HG03457 (cell line): Measurements from ENCODE around the gene LOXL4.

ENCODE experiments used
- ATAC-seq: cut with Tn5 transposase; IDR thresholded peaks from one replicate; pipeline ENCODE4 v1.9.1; 2021; ENCODE audit warnings: moderate number of reproducible peaks; ENCODE audit not compliant: unreplicated experiment

The LOXL4 gene

DNA sequence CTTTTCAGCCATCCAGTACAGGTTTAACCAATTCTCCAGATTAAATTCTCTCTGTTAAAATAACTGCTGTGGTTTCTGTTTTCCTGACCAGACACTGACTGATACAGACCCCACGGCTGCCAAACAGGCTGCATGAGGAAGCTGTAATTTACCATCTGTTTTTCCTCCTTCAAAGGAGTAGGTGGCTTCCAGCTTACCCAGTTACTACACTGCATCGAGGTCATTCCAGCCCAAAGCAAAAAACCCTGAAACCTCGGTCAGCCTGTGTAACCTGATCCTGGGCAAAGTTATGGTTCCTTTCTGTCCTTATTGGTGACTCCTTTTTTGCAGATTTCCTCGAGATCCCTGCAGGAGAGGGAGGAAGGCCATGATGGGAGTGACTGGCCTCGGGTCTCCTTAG, 27.9 kb upstream of the LOXL4 start:
- no peak for ATAC-seq

DNA sequence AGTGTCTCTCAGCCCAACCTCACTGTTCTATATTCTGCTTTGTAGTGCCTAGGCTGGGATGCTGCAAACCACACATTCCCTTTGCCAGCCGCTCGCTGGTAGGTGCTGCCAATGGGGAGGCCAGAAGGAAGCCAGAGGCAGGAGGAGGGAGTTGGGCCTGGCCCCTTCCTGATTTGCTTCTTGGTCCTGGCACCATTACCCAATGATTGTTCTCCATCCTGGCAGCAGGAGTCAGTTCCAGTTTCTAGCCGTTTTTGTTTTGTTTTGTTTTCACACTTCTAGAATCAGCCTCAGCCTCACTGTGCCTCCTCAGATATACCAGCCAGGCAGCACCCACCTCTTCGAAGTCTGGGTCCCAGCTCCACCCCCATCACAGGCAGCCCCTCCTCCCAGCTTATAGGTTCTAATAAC, 27.4 kb upstream of the LOXL4 start:
- no peak for ATAC-seq

DNA sequence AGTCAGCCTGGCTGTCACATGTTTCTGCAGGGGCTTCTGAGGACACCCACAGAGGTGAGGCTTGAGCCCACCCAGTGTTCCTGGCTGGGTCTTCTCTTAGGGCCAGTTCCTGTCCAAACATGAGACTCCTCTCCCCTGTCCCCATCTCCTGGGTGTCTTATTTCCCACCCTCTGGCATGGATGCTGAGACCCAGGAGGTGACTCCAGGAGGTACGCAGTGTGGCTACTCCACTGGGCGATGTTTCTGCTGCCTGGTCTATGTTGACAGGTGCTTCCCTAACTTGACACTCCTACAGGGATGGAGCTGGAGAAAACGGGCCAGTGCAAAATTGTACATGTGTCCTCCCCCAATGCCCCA, 26.3 kb upstream of the LOXL4 start:
- no peak for ATAC-seq

DNA sequence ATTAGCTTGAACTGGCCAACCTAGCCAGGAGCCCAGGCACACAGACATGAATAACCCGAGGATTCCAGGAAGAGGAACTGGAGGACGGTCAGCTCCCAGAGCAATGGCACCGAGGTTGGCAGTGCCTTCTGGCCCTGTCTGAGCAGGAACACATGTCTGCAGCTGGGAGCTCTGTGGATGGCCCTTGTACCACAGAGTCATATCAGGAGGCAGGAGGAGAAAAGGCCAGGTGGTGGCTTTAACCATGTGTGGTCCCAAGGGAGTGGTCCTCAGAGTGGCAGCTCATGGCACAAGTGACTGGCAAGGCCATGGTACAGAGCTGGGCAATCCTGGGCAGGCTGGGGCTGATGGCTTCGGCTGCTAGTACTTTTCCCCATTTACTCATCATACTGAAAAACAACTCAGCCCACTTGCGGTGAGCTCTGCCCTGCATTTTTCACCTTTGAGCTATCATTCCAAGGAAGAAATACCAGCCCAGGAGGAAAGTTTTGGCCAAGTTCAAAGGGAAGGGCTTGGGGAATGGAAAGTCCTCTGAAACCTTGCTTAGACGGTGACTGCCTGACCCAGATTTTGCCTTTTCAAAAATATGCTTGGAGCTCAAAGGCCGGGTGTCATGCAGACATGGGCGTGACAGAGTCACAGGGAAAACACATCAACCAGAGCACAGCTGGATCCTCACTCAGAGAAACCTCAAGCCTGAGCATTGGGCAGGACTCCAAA, 25.7 kb upstream of the LOXL4 start:
- no peak for ATAC-seq

DNA sequence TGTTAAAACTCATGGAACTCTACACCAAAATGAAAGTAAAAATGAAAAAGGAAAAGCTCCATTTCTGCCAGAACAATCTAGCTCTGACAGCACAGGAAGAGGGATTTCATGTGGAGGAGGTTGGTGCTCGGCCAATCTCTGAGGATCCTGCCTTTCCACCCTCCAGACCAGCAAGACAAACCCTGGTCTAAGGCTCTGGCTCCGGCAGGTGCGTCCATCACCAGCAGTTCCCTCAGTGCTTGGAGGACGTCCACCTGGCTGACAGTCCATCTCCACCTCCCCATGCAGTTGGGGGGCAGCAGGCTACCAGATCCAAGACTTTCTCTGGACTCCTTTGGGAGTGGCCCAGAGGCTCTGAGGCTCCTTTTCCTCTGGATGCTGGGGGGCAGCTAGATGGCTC, 25.0 kb upstream of the LOXL4 start:
- ATAC-seq = no peak

DNA sequence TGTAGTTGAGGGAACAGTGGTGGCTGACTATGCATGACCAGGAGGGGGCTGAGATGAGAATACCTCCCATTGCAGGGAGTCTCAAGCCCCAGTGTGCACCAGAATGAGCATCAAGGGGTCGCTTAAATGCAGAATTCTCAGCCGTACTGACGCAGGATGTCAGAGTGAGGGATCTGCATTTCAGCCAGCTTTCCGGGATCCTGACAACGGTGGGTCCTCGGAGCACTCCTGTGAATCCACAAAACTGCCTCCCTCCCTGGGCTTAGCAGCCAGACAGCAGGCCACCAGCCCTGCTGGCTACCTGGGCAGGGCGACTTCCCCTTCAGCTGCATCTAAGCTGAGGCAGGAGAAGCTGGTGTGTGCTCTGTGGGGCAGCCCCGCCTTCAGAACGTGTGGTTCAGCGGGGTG, 21.8 kb upstream of the LOXL4 start:
- no peak for ATAC-seq

DNA sequence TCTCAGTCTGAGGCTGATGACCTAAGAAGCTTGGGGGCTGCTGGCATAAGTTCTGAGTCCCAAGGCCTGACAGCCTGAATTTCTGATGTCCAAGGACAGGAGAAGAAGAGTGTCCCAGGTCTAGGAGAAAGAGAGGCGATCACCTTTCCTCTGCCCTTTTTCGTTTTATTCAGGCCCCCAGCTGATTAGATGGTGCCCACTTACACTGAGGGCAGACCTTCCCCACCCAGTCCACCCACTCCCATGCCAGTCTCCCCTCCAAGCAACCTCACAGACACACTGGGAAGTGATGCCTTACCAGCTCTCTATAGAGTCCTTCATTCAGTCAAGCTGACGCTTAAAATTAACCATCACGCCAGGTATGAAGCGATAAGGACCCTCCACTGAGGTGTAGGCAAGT, 19.3 kb upstream of the LOXL4 start:
- no peak for ATAC-seq

DNA sequence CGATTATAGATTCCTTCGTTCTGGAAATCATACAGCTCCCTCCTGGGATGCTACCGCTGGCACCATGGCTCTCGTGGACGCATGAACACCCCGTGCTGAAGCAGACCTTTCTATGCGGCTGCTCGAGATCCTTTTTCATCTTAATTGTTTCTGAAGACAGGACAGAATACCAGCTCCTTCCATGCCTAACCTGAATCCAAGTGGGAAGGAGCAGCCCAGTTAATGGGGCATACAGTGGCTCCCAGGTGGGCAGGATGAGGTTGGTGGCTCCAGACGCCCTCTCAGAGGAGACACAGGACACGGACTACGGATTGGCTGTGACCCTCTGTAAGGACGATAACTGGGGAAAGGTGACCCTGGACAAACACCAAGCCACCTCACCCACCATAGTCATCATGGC, 18.4 kb upstream of the LOXL4 start:
- ATAC-seq = no peak

DNA sequence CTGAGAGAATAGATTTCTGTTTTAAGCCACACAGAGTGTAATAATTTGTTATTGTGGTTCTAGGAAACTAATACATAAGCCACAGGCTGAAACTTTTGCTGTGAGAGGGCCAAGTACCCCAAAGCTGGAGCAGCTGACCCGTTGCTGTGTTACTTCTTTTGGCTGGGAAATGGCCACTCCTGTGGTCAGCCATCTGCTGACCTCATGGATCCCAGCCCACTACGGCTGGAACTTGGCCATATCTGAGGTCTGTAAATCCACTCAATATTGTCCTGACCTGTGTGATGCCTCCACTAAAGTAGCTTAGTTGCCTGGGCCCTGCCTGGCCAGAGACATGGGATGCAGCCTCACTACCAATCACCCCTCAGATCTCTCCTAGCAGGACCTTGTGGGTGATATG, 17.4 kb upstream of the LOXL4 start:
- ATAC-seq = no peak

DNA sequence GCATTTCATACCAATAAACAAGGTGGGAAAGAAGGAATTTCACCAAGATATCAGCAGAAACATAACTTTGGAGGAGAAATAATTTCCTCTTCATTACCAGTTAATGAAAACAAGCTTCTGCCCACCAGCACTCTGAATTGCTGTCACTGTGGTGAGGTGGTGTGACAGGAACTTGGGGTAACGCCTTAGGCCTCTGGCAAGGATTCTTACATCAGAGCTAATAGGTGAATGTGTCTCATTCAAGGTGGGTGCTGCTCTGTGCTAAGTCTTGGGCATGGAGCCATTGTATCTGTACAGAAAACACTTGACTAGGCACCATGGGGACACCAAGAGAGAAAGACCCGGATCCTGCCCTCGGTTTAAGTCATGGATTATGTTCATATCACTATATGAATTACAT, 8.3 kb upstream of the LOXL4 start:
- no peak for ATAC-seq

DNA sequence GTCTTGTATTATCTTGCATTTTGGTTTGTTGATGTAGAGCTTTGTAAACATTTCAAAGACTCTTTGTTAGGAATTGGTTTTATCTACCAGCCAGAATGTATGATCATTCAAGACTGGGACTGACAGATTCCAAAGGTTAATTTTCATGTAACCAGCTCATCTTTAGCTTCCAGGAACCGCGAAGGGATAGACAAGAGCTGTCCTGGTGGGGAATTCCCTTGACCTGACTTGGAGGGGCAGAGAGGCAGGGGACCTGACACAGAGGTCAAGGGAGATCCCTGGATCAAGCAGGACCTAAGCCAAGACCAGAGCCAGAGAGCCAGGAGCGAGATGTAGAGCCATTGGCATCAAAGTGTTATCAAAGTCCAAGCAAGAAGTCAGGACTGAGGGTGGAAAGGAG, 6.6 kb upstream of the LOXL4 start:
- ATAC-seq = no peak

DNA sequence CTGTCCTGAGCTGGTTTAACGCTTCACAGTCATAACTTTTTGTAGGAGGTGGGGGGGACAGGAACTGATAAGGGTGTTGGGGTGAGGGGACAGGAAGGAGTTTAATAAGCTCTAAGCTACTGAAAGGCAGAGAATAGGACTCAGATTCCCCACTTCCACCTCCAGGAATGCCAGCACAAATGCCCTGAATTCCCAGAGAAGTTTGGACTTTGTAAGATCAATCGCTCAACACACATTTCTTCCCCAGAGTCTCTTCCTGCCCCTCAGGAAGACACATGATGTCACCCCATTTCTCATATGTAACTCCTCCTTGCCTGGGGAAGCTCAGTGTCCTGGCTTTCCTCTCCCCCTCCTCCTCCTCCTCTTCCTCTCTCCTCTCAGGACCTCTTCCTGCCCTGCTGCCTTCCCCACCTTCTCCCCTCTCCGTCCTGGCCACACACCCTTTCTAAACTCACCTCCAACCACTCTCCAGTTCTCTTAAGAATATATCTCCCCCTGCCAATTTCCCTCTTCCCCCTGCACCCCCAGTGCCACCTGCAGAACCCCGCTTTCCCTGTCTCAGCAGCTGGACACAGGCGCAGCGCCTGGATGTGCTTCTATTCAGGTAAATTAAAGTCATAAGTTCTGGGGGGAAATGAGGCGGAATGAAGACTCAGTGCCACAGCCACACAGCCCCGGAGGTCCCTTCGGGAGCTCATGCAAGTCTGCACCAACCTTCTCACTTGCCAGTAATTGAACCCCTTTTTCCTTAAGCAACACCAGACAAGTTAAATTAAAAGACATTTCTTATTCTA, 5.3 kb upstream of the LOXL4 start:
- no peak for ATAC-seq

DNA sequence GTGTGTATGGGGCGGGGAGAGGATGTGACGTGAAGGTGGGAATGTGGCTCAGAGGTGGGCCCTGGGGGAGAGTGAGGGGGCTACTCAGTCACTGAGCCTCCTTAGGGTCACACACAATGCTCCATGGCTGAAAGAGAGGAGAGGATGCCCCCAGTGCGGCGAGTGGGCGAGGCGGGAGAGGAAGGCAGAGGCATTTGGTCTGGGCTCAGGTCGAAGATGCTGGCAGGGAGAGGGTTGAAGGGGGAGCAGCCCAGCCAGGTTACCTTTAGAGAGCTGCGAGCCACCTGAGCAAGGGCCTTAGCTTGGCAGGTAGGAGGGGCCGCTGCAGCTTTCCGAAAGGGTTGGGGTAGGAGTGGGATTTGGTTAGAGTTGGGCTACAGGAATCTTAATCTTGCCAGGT, 4.7 kb upstream of the LOXL4 start:
- no peak for ATAC-seq

DNA sequence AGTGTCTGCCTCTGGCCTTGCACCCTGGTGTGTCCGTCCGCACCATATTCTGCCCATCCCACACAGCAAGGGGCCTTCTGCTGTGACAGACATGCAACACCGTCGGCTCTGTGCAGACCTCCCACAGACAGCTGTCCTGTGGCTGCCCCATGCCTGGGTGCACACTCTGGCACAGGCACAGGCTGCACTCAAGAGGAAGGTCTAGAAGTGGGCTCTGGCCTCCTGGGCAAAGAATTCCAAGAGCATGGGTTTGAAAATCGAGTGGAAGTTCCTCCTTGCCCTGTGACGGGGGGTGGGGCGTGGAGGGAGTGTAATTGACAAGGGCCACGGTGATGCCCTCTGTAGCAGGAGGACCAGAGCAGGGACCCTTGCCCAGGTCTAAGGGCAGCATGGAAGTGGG, 4.3 kb upstream of the LOXL4 start:
- ATAC-seq = no peak

DNA sequence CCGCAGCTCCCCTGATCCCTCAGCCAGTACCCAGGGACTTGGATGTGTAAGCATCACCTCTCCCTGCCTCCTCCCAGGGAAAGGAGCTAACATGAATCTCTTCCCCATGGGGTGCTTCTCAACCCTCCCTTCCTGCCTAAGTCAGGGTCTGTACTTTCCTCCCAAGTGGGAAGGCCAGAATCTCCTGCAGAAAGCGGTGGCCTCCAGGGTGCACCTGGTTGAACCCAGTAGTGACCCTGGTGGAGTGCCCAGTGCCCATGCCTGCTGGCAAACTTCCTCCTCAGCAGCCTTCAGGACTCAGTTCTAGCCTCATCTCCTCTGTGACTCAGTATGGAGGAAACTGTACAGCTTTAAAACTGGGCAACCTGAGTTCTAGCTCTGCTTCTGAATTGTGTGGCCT, 2.8 kb upstream of the LOXL4 start:
- ATAC-seq = no peak

DNA sequence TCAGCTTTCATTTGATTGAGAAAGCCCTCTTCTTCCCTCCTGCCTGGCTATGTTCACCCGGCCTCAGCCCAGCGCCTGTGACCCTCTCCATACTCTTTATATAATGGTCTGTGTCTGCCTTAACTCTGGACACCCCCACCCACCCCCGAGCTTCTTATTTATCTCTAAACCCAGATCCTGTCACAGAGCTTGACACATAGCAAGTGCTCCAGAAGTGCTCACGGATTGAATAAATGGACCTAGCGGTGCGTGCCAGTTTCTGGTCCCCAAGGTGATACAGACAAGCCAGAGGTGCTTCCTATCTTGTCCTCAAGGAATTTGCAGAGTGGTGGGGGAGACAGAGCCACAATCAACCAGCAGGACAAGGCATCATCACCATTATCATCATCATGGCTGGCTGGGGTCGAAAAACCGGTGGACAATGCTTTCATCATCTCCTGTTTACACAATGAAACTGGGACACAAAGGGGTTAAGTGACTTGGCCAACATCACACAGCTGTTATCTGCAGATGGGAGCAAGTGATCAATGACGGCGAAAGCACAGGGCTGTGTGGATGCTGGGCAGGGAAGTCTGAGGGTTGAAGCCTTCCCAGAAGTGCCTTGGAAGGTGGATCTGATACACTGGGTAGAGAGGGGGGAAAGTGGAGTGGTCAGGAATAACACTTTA, 2.2 kb upstream of the LOXL4 start:
- ATAC-seq = no peak

DNA sequence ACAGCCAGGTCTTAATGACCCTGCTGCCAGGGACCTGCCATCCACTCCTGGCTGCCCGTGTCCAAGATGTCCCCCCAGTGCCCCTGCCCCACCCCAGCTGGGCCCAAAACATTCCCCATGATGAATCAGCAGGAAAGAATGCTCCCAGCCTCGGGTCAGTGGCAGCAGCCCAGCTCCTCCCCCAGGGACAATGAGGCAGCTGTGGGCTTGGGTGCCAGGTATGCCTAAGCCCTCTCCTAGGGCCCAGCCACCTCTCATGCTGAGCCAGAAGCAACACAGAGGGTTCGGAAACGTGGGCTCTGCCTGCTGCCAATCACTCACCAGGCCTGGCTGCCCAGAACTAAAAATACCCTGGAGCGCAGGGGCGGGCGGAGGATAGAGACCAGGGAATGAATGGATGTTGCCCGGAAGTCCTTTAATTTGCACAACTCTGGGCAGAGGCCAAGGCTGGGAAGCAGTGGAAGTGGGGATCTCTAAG, 1.5 kb upstream of the LOXL4 start:
- no peak for ATAC-seq

DNA sequence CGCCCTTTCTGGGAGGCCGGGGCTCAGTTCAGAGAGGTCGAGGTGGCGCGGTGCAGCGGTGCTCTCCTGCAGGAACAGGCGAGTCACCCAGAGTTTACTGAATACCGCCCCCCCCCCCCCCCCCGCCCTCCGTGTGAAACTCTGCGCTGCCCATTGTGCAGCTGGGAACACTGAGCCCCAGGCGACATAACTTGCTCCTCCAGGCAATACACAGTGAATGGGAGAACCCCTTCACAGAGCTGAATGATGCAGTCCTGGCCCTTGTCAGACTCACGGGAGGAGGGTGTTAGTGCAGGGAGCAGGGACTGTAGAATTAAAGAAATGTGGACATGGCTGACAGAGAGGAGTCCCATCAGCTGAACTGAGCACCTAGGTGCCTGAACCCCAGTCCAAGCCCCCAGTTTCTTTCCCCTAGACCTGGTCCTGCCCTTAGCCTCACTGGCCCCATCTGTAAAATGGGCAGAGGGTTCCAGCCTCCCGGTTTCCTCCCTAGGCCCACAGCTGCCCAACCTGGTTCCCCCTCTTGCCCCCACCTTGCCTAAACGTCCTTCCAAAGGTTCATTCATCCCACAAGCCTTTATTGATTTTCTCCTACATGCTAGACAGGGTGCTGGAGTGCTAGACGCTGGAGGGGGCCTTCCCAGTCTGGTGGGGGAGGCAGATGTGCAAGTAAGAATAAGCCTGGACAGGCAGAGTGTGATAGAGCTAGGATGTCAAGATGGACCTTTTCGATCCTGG, 869 bp upstream of the LOXL4 start:
- ATAC-seq = no peak

DNA sequence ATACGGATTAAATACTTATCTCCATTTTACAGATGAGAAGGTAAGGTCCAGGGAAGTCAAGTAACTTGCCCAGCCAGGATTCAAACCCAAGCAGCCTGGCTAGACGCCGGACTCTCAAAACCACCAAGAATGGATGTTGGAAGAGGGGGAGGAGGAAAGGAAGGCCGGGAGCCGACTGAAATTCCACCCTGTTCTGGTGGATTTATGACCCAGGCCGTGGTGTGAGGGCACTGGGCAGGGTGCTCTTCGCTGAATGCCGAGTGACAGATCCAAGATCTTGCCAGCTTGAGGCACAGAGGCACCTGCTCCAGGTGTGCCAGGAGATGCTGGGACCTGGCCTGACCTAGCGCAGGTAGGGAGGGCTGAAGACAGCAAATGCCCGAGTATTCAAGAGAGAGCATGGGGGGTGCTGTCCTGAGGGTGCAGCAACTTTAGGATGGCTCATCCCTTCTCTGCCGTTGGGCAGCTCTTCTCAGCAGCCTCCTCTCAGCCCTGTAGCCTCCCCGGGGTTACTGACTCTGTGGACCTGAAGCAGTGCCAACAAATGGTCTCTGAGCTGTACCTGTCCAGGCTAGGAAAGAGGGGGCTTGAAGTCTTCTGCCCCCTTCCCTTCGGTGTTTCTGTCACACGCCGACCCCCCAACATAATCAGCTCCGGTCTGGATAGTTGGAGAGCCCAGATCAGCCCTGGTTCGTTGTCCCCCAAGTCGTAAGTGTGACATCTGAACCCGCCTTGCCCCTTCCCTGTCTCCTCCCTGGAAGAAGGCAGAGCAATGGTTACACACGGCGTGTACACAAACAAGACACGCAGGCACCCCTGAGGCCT, 713 bp downstream of the LOXL4 start:
- no peak for ATAC-seq

DNA sequence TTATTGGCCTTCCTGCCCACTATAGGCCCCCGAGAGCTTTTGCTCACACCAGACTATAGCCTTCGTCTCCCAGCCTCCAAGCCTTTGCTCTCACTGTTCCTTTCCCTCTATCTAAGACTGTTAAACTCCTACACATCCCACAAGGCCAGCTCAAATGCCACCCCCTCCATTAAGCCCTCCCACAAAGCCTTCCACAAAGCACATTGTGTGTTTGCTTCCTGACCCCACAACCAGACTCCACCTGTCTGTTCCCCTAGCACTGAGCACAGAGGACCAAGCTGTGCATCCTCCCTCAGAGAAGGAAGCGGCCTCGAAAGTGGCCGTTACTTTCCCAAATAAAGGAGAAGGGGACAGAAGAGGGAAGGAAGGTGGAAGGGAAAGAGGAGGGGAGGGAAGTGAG, 1.3 kb downstream of the LOXL4 start:
- ATAC-seq = no peak
